ENCODE measurements around the gene RUNX3. TPM values are rescaled to one million over a fixed set of nuclear protein-coding genes. Genes with fewer than 3 reads are reported as not detected.

The RUNX3 gene
- polyA plus RNA-seq, 1 of the 3 experiments (the other 2 are of a cell fraction) = not detected

- peak; percentile 14 for DNase-seq
Observed at GRCh38 chr1:24897263-24898151, 32.6 kb downstream of the RUNX3 start.

GRCh38 chr1:24896596-24897262, 33.3 kb downstream of the RUNX3 start:
- H3K9me2 ChIP-seq = no peaks in the 10 kb centered on the region
- no peak overlapping the region for H3K27ac ChIP-seq (ENCODE audit: low read depth in 2 of 2, low read length in 1 of 2)
- ChIA-PET CTCF (interaction anchor here (0.8 to 4.6 kb wide), 10 partner anchors 9 to 200 kb away, joined by 3 to 36 read pairs (median 9); no protein-coding TSS in a partner anchor), POLR2A (no interaction called here)
- H3F3A ChIP-seq (replicated peaks; ENCODE audit: insufficient read depth) = no peaks in the 10 kb centered on the region
- no peak overlapping the region for H2AFZ ChIP-seq (ENCODE audit: low read depth)
- no peak overlapping the region for H3K4me2 ChIP-seq
- DNase-seq = no peak
- H3K79me2 ChIP-seq (ENCODE audit: insufficient read depth) = no peaks in the 10 kb centered on the region
- no peaks in the 10 kb centered on the region for H3K9me3 ChIP-seq
- no peaks in the 10 kb centered on the region for H4K20me1 ChIP-seq (ENCODE audit: insufficient read depth)
- peaks cover 0 to 2% of the 10 kb centered on the region in 2 experiments; a peak in 1 of 4 replicates for H3K4me1 ChIP-seq (ENCODE audit: control insufficient read depth in 1 of 2, insufficient read depth in 2 of 2, low read depth in 1 of 2, low read length in 1 of 2)
- H3K27me3 ChIP-seq (ENCODE audit: insufficient read depth) = no peaks in the 10 kb centered on the region; the same call in 1 of the 2 replicates
- H3K36me3 ChIP-seq (replicated peaks in 1 of 2; ENCODE audit: control insufficient read depth in 1 of 2, insufficient read depth in 2 of 2, low read length in 1 of 2) = no peaks in the 10 kb centered on the region
- 77% methylated on average over 4 of the region's 14 CpGs for WGBS (ENCODE audit: low lambda C conversion rate)
- no peak overlapping the region for H3K9ac ChIP-seq
- no peak overlapping the region for H3K4me3 ChIP-seq (ENCODE audit: low read depth in 2 of 2, low read length in 1 of 2)
- TF ChIP-seq GATA2 (CRISPR knock-in tag; IDR thresholded peaks at IDR 0.05) = no peak
- TF ChIP-seq SIN3A (IDR thresholded peaks at IDR 0.05; ENCODE audit: borderline replicate concordance, low read depth, low read length) = no peak
- TF ChIP-seq EP300 (IDR thresholded peaks at IDR 0.05; ENCODE audit: borderline replicate concordance in 1 of 2, low read depth in 1 of 2, low read length in 1 of 2) = no peak
- TF ChIP-seq YY1 (IDR thresholded peaks at IDR 0.05; ENCODE audit: low read depth) = no peak
- no peak for TF ChIP-seq ZBTB33 (IDR thresholded peaks at IDR 0.05; ENCODE audit: borderline replicate concordance, low read depth)
- TF ChIP-seq TCF12 (IDR thresholded peaks at IDR 0.05) = no peak
- TF ChIP-seq RXRA (IDR thresholded peaks at IDR 0.05; ENCODE audit: borderline replicate concordance, low read depth) = no peak
- no peak for TF ChIP-seq ELF1 (IDR thresholded peaks at IDR 0.05)
- TF ChIP-seq NRF1 (IDR thresholded peaks at IDR 0.05; ENCODE audit: low read depth, low read length) = no peak
- TF ChIP-seq FOXM1 (IDR thresholded peaks at IDR 0.05; ENCODE audit: low read depth) = no peak
- TF ChIP-seq FOSL2 (IDR thresholded peaks at IDR 0.05; ENCODE audit: borderline replicate concordance, low read depth) = no peak
- TF ChIP-seq GABPA (IDR thresholded peaks at IDR 0.05; ENCODE audit: low read depth) = no peak
- TF ChIP-seq IRF3 (IDR thresholded peaks at IDR 0.05; ENCODE audit: low read depth, low read length) = no peak
- no peak for TF ChIP-seq CHD2 (IDR thresholded peaks at IDR 0.05; ENCODE audit: low read length, partially characterized antibody)
- no peak for TF ChIP-seq RFX5 (IDR thresholded peaks at IDR 0.05; ENCODE audit: low read length)

More at GRCh38 chr1:24897263-24898151, 32.6 kb downstream of the RUNX3 start:
- no peaks in the 10 kb centered on the region; the same call in 1 of the 2 replicates for H3K27me3 ChIP-seq (ENCODE audit: insufficient read depth)
- H3K4me2 ChIP-seq = no peak overlapping the region
- H3K9me2 ChIP-seq = no peaks in the 10 kb centered on the region
- no peak for TF ChIP-seq EZH2phosphoT487 (IDR thresholded peaks at IDR 0.05; ENCODE audit: borderline replicate concordance, low read depth)
- no peak for TF ChIP-seq ELF1 (IDR thresholded peaks at IDR 0.05)
- no peak for TF ChIP-seq TEAD4 (IDR thresholded peaks at IDR 0.05; ENCODE audit: borderline replicate concordance, insufficient read depth)
- no peak for TF ChIP-seq SIN3A (IDR thresholded peaks at IDR 0.05; ENCODE audit: borderline replicate concordance, low read depth, low read length)
- TF ChIP-seq USF2 (IDR thresholded peaks at IDR 0.05; ENCODE audit: borderline replicate concordance, low read depth, low read length) = no peak
- no peaks in the 10 kb centered on the region for H3F3A ChIP-seq (replicated peaks; ENCODE audit: insufficient read depth)
- H3K27ac ChIP-seq (ENCODE audit: low read depth in 2 of 2, low read length in 1 of 2) = no peak overlapping the region
- H3K36me3 ChIP-seq (replicated peaks in 1 of 2; ENCODE audit: control insufficient read depth in 1 of 2, insufficient read depth in 2 of 2, low read length in 1 of 2) = no peaks in the 10 kb centered on the region
- H3K9me3 ChIP-seq = no peaks in the 10 kb centered on the region
- peaks cover 0 to 2% of the 10 kb centered on the region in 2 experiments; a peak in 1 of 4 replicates for H3K4me1 ChIP-seq (ENCODE audit: control insufficient read depth in 1 of 2, insufficient read depth in 2 of 2, low read depth in 1 of 2, low read length in 1 of 2)
- 62% methylated on average over 11 of the region's 17 CpGs for WGBS (ENCODE audit: low lambda C conversion rate)
- H3K79me2 ChIP-seq (ENCODE audit: insufficient read depth) = no peaks in the 10 kb centered on the region
- H3K9ac ChIP-seq = no peak overlapping the region
- CTCF ChIA-PET = interaction anchor here (0.8 to 4.6 kb wide), 35 partner anchors 9 to 747 kb away, joined by 3 to 36 read pairs (median 4); partner anchors contain the start of gene NIPAL3
- H4K20me1 ChIP-seq (ENCODE audit: insufficient read depth) = no peaks in the 10 kb centered on the region
- no peak overlapping the region for H2AFZ ChIP-seq (ENCODE audit: low read depth)
- no peak overlapping the region for H3K4me3 ChIP-seq (ENCODE audit: low read depth in 2 of 2, low read length in 1 of 2)
- POLR2A ChIA-PET = no interaction called here
